NB4 (cell line): ENCODE data around the gene FAM229B.

ENCODE experiments used
- DNase-seq: peaks from one replicate; pipeline ENCODE4 v3.0.0; 2010; ENCODE audit warnings: low read depth
- H3K4me3 ChIP-seq: one replicate; pipeline ENCODE4 v1.5.1; 2011; ENCODE audit warnings: mild to moderate bottlenecking, low read depth, low read length, moderate library complexity
- CTCF ChIP-seq: IDR thresholded peaks from one replicate; pipeline ENCODE4 v1.5.1; 2012; ENCODE audit warnings: low read depth, low read length
- MAX ChIP-seq: IDR thresholded peaks from 2 replicates; pipeline ENCODE4 v1.6.1; 2011; ENCODE audit warnings: low read depth, low read length
- MYC ChIP-seq: IDR thresholded peaks from 2 replicates; pipeline ENCODE4 v1.6.1; 2011; ENCODE audit warnings: low read depth, low read length
- POLR2A ChIP-seq: IDR thresholded peaks from 2 replicates; pipeline ENCODE4 v1.6.1; 2011; ENCODE audit warnings: mild to moderate bottlenecking; ENCODE audit not compliant: insufficient read length; ENCODE audit errors: extremely low read depth

The FAM229B gene

GRCh38 chr6:112058243-112059032, 29.0 kb upstream of the FAM229B start:
- no peak for TF ChIP-seq MYC
- no peak for TF ChIP-seq MAX
- no peak for TF ChIP-seq CTCF
- no peak for TF ChIP-seq POLR2A
- no peak for DNase-seq
- no peak overlapping the region for H3K4me3 ChIP-seq

DNA sequence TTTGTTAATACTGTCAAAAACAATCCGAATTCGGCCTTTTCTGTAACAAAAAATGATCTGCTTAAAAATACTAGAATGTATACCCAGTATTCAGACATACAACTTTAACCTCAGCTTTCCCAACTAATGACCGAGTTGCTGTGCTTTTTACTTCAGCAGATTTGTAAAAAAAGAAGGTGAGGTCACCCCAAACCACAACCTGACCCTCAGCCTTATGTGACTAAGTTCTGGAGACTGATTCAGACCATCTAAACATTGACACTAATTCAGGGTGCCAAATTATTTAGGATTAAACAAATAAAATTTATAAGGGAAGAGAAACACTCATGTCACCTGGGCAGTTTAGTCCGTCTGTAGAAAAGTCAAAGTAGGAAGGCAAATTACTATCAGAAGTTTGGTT, 25.8 kb upstream of the FAM229B start:
- H3K4me3 ChIP-seq: no peak overlapping the region
- TF ChIP-seq MAX (no peak), MYC (no peak), CTCF (no peak), POLR2A (no peak)
- DNase-seq: no peak

DNA sequence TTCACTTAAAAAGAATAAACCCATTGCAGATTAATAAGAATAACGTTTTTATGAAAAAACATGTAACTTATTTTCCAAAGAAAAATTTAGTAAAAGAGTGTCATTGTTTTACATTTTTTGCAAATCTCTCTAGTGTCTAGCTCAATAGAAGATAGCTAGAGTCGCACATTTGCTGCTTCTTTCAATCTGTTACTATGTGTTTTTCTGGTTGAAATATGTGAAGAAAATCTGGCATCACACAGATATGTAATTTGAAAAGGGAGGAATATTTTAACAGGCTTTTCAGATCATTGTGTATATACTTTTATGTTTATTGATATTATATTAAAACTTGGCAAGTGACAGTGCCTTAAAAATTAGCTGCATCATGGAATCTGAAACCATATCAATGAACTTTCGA, 24.4 kb upstream of the FAM229B start:
- TF ChIP-seq MYC (no peak), CTCF (no peak), POLR2A (no peak), MAX (no peak)
- no peak for DNase-seq
- no peak overlapping the region for H3K4me3 ChIP-seq

- DNase-seq: no peak
- TF ChIP-seq MAX: no peak
- TF ChIP-seq CTCF: no peak
- TF ChIP-seq MYC: no peak
- TF ChIP-seq POLR2A: no peak
Measured at GRCh38 chr6:112065426-112065986, 21.9 kb upstream of the FAM229B start.

GRCh38 chr6:112066606-112067005, 20.8 kb upstream of the FAM229B start:
- no peak for DNase-seq
- TF ChIP-seq MYC (no peak), MAX (no peak), CTCF (no peak), POLR2A (no peak)
- H3K4me3 ChIP-seq: no peak overlapping the region

More at GRCh38 chr6:112065426-112065986, 21.9 kb upstream of the FAM229B start:
- no peak overlapping the region for H3K4me3 ChIP-seq
